ENCODE data around the gene LDLRAD4. TPM values are rescaled to one million over a fixed set of nuclear protein-coding genes. Genes with fewer than 3 reads are reported as not detected.
A peak's percentile ranks its signal among the peaks of the same experiment; 100 is the strongest.

The LDLRAD4 gene
- total RNA-seq, 1 donor from 2014 or later = 20.4 TPM

GRCh38 chr18:13257361-13257980, 38.9 kb downstream of the LDLRAD4 start:
- DNase-seq (ENCODE audit: extremely low spot score, unreplicated experiment) = peak; percentile 59
- Mint-ChIP-seq H3K9me3 (ENCODE audit: unreplicated experiment) (no peaks in the 10 kb centered on the region), H3K4me1 (ENCODE audit: unreplicated experiment) (peaks cover 28% of the 10 kb centered on the region), H3K4me3 (ENCODE audit: unreplicated experiment) (no peak overlapping the region), H3K27me3 (ENCODE audit: unreplicated experiment) (peaks cover 12% of the 10 kb centered on the region), H3K36me3 (ENCODE audit: unreplicated experiment) (no peaks in the 10 kb centered on the region), H3K27ac (ENCODE audit: unreplicated experiment) (no peak overlapping the region)
- TF ChIP-seq, protein P1, sequence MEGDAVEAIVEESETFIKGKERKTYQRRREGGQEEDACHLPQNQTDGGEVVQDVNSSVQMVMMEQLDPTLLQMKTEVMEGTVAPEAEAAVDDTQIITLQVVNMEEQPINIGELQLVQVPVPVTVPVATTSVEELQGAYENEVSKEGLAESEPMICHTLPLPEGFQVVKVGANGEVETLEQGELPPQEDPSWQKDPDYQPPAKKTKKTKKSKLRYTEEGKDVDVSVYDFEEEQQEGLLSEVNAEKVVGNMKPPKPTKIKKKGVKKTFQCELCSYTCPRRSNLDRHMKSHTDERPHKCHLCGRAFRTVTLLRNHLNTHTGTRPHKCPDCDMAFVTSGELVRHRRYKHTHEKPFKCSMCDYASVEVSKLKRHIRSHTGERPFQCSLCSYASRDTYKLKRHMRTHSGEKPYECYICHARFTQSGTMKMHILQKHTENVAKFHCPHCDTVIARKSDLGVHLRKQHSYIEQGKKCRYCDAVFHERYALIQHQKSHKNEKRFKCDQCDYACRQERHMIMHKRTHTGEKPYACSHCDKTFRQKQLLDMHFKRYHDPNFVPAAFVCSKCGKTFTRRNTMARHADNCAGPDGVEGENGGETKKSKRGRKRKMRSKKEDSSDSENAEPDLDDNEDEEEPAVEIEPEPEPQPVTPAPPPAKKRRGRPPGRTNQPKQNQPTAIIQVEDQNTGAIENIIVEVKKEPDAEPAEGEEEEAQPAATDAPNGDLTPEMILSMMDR (IDR thresholded peaks at IDR 0.05) = no peak

- Mint-ChIP-seq H3K9me3 (ENCODE audit: unreplicated experiment) (no peaks in the 10 kb centered on the region), H3K27ac (ENCODE audit: unreplicated experiment) (no peak overlapping the region), H3K4me1 (ENCODE audit: unreplicated experiment) (peaks cover 28% of the 10 kb centered on the region), H3K4me3 (ENCODE audit: unreplicated experiment) (no peak overlapping the region), H3K36me3 (ENCODE audit: unreplicated experiment) (no peaks in the 10 kb centered on the region), H3K27me3 (ENCODE audit: unreplicated experiment) (peaks cover 12% of the 10 kb centered on the region)
- DNase-seq (ENCODE audit: extremely low spot score, unreplicated experiment) = peak; percentile 11
- TF ChIP-seq, protein P1 (IDR thresholded peaks at IDR 0.05) = no peak
Observed at GRCh38 chr18:13258921-13259320, 40.4 kb downstream of the LDLRAD4 start.

GRCh38 chr18:13259701-13260100, 41.1 kb downstream of the LDLRAD4 start:
- peaks cover 28% of the 10 kb centered on the region for H3K4me1 Mint-ChIP-seq (ENCODE audit: unreplicated experiment)
- TF ChIP-seq, protein P1 (IDR thresholded peaks at IDR 0.05) = no peak
- no peak overlapping the region for H3K4me3 Mint-ChIP-seq (ENCODE audit: unreplicated experiment)
- no peaks in the 10 kb centered on the region for H3K36me3 Mint-ChIP-seq (ENCODE audit: unreplicated experiment)
- peak; percentile 34 for DNase-seq (ENCODE audit: extremely low spot score, unreplicated experiment)
- H3K27ac Mint-ChIP-seq (ENCODE audit: unreplicated experiment) = peak overlapping the region; percentile 78
- no peaks in the 10 kb centered on the region for H3K9me3 Mint-ChIP-seq (ENCODE audit: unreplicated experiment)
- peaks cover 12% of the 10 kb centered on the region for H3K27me3 Mint-ChIP-seq (ENCODE audit: unreplicated experiment)

- Mint-ChIP-seq H3K4me1 (ENCODE audit: unreplicated experiment) (peaks cover 28% of the 10 kb centered on the region), H3K36me3 (ENCODE audit: unreplicated experiment) (no peaks in the 10 kb centered on the region), H3K4me3 (ENCODE audit: unreplicated experiment) (no peak overlapping the region), H3K27me3 (ENCODE audit: unreplicated experiment) (peaks cover 9% of the 10 kb centered on the region), H3K9me3 (ENCODE audit: unreplicated experiment) (no peaks in the 10 kb centered on the region), H3K27ac (ENCODE audit: unreplicated experiment) (peak overlapping the region; percentile 78)
- TF ChIP-seq, protein P1 (IDR thresholded peaks at IDR 0.05) = no peak
- peak; percentile 54 for DNase-seq (ENCODE audit: extremely low spot score, unreplicated experiment)
Observed at GRCh38 chr18:13260197-13260934, 41.8 kb downstream of the LDLRAD4 start.

DNA sequence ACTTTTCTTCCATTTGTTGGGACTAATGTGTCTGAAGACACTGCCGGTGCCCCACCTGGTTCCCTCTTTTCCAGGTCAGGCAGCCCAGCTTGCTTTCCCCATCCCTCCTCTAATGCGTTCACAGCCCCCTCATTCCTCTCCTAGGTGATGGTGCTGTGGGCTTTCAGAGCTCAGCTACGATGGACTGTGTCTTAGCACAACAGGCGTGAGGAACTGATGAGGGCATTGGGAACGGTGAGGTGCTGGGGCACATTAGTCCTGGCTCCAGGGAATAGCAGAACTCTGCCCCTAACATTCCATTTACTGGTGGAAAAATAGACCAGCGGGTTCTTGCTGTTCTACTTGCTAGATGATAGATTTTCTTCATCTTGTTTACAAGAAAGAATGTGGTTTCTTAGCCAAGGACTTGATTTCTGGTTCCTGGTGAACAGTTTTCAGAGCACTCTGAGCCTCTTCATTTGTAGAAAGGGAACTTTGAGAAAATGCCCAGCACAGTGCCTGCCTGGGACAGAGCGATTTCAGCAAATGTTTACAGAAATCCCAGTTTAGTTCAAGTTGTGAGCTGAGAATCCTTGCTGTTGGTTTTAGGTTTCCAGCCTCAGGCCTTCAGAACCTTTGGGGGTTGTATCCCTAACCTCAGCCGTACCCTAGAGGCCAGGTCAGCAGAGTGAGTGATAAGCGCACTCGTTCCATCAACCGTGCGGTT, 42.5 kb downstream of the LDLRAD4 start:
- TF ChIP-seq, protein P1 (IDR thresholded peaks at IDR 0.05) = no peak
- Mint-ChIP-seq H3K9me3 (ENCODE audit: unreplicated experiment) (no peaks in the 10 kb centered on the region), H3K4me3 (ENCODE audit: unreplicated experiment) (no peak overlapping the region), H3K36me3 (ENCODE audit: unreplicated experiment) (no peaks in the 10 kb centered on the region), H3K27me3 (ENCODE audit: unreplicated experiment) (peaks cover 8% of the 10 kb centered on the region), H3K4me1 (ENCODE audit: unreplicated experiment) (peaks cover 29% of the 10 kb centered on the region), H3K27ac (ENCODE audit: unreplicated experiment) (peak overlapping the region; percentile 78)
- DNase-seq (ENCODE audit: extremely low spot score, unreplicated experiment) = peak; percentile 63
